ENCODE measurements around the gene PTPN9. TPM values are rescaled to one million over a fixed set of nuclear protein-coding genes. Genes with fewer than 3 reads are reported as not detected.

PTPN9 gene
- 17.7 TPM for total RNA-seq
- polyA plus RNA-seq (ENCODE audit: insufficient read depth in 1 of 8, insufficient read length in 8 of 8, low replicate concordance in 1 of 8) = 10 to 100 TPM; 16.2 to 34.4 (median 24.0) TPM
- long read RNA-seq, donor 1, full-length matches to known transcripts = 3 of 3 reads
- long read RNA-seq, donor 1, partial matches to known transcripts = 0 of 3 reads
- long read RNA-seq, donor 1, other reads (novel, unspliced or antisense) = 0 of 3 reads
- long read RNA-seq, donor 2 = 0 reads
- long read RNA-seq, donor 3, full-length matches to known transcripts = 8 of 8 reads
- long read RNA-seq, donor 3, partial matches to known transcripts = 0 of 8 reads
- long read RNA-seq, donor 3, other reads (novel, unspliced or antisense) = 0 of 8 reads
- long read RNA-seq, donor 4, full-length matches to known transcripts = 1 of 1 reads
- long read RNA-seq, donor 4, partial matches to known transcripts = 0 of 1 reads
- long read RNA-seq, donor 4, other reads (novel, unspliced or antisense) = 0 of 1 reads
- long read RNA-seq, donor 5, full-length matches to known transcripts = 12 of 12 reads
- long read RNA-seq, donor 5, partial matches to known transcripts = 0 of 12 reads
- long read RNA-seq, donor 5, other reads (novel, unspliced or antisense) = 0 of 12 reads
- long read RNA-seq, donor 6, full-length matches to known transcripts = 6 of 6 reads
- long read RNA-seq, donor 6, partial matches to known transcripts = 0 of 6 reads
- long read RNA-seq, donor 6, other reads (novel, unspliced or antisense) = 0 of 6 reads
- long read RNA-seq, donor 7, full-length matches to known transcripts = 4 of 31 reads
- long read RNA-seq, donor 7, partial matches to known transcripts = 27 of 31 reads
- long read RNA-seq, donor 7, other reads (novel, unspliced or antisense) = 0 of 31 reads
- long read RNA-seq, donor 8, full-length matches to known transcripts = 3 of 21 reads
- long read RNA-seq, donor 8, partial matches to known transcripts = 18 of 21 reads
- long read RNA-seq, donor 8, other reads (novel, unspliced or antisense) = 0 of 21 reads
- long read RNA-seq, donor 9, full-length matches to known transcripts = 5 of 5 reads
- long read RNA-seq, donor 9, partial matches to known transcripts = 0 of 5 reads
- long read RNA-seq, donor 9, other reads (novel, unspliced or antisense) = 0 of 5 reads
- long read RNA-seq, donor 10, full-length matches to known transcripts = 2 of 2 reads
- long read RNA-seq, donor 10, partial matches to known transcripts = 0 of 2 reads
- long read RNA-seq, donor 10, other reads (novel, unspliced or antisense) = 0 of 2 reads
- long read RNA-seq, donor 11, full-length matches to known transcripts = 5 of 5 reads
- long read RNA-seq, donor 11, partial matches to known transcripts = 0 of 5 reads
- long read RNA-seq, donor 11, other reads (novel, unspliced or antisense) = 0 of 5 reads

- Histone ChIP-seq H3K36me3 (ENCODE audit: control insufficient read depth, insufficient read depth, low read length) (no peaks in the 10 kb centered on the region), H3K4me3 (ENCODE audit: low read length) (peak within 1 kb of the TSS; percentile 83), H3K27me3 (ENCODE audit: control insufficient read depth, insufficient read depth, low read length) (no peaks in the 10 kb centered on the region), H3K9me3 (replicated peaks; ENCODE audit: control insufficient read depth, low read depth, low read length) (no peaks in the 10 kb centered on the region), H3K4me1 (ENCODE audit: control insufficient read depth, insufficient read depth, low read length) (peaks cover 8% of the 10 kb centered on the region), H3K27ac (ENCODE audit: low read length) (peak within 1 kb of the TSS; percentile 80)
- peak; percentile 93 for DNase-seq
- WGBS (ENCODE audit: insufficient coverage) = under 1% methylated on average over 40 of the region's 78 CpGs
These were observed at the start of gene PTPN9 for GRCh38 chr15:75578948-75579920. Gene PTPN9, minus strand, starts transcription at chr15:75579315. Its CDS starts 539 bp downstream, at chr15:75578776.

GRCh38 chr15:75625542-75626347 lies 46.6 kb upstream of the PTPN9 start, which contains the start of gene SNUPN:
Gene SNUPN, minus strand, starts transcription at chr15:75625725. Its CDS starts 4,674 bp downstream, at chr15:75621051.
- Histone ChIP-seq H3K9me3 (replicated peaks; ENCODE audit: control insufficient read depth, low read depth, low read length) (no peaks in the 10 kb centered on the region), H3K27me3 (ENCODE audit: control insufficient read depth, insufficient read depth, low read length) (no peaks in the 10 kb centered on the region), H3K27ac (ENCODE audit: low read length) (peak within 1 kb of the TSS; percentile 98), H3K4me1 (ENCODE audit: control insufficient read depth, insufficient read depth, low read length) (peaks cover 14% of the 10 kb centered on the region), H3K36me3 (ENCODE audit: control insufficient read depth, insufficient read depth, low read length) (peaks cover 5% of the 10 kb centered on the region), H3K4me3 (ENCODE audit: low read length) (peak within 1 kb of the TSS; percentile 100)
- DNase-seq = peak; percentile 99
- WGBS (ENCODE audit: insufficient coverage) = under 1% methylated on average over 41 of the region's 47 CpGs

GRCh38 chr15:75622505-75622904 lies 43.4 kb upstream of the PTPN9 start:
- Histone ChIP-seq H3K27ac (ENCODE audit: low read length) (peak overlapping the region; percentile 55), H3K4me3 (ENCODE audit: low read length) (no peak overlapping the region), H3K27me3 (ENCODE audit: control insufficient read depth, insufficient read depth, low read length) (no peaks in the 10 kb centered on the region), H3K36me3 (ENCODE audit: control insufficient read depth, insufficient read depth, low read length) (peaks cover 33% of the 10 kb centered on the region), H3K4me1 (ENCODE audit: control insufficient read depth, insufficient read depth, low read length) (peaks cover 23% of the 10 kb centered on the region), H3K9me3 (replicated peaks; ENCODE audit: control insufficient read depth, low read depth, low read length) (no peaks in the 10 kb centered on the region)
- DNase-seq = peak; percentile 46
- 100% methylated on average over 1 of the region's 2 CpGs for WGBS (ENCODE audit: insufficient coverage)

DNA sequence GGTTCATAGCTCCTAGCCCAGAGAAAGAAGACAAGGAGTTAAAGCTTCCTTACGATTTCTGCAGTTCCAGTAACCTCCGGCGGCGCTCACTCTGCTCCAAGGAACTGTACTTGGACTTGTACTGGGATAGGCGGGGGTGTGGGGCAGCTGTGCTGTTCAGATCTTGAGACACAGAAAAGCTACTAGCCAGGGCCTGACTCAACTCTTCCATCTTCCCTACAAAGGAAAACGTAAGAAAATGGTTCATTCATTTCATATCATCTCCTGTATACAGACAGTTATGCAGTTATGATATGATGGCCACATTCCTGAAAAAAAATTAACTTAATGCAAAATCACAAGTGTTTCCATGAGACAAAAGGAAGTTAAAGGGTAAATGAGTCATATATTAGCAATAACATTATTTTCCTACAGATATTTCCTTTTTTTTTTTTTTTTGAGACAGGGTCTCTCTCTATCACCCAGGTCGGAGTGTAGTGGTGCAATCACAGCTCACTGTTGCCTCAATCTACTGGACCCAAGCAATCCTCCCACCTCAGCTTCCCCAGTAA lies 41.8 kb upstream of the PTPN9 start:
- WGBS (ENCODE audit: insufficient coverage) = 19% methylated on average over 5 of the region's 7 CpGs
- H3K36me3 ChIP-seq (ENCODE audit: control insufficient read depth, insufficient read depth, low read length) = peaks cover 49% of the 10 kb centered on the region
- H3K27ac ChIP-seq (ENCODE audit: low read length) = peak overlapping the region; percentile 91
- DNase-seq = peak; percentile 99
- no peaks in the 10 kb centered on the region for H3K9me3 ChIP-seq (replicated peaks; ENCODE audit: control insufficient read depth, low read depth, low read length)
- H3K27me3 ChIP-seq (ENCODE audit: control insufficient read depth, insufficient read depth, low read length) = no peaks in the 10 kb centered on the region
- peaks cover 19% of the 10 kb centered on the region for H3K4me1 ChIP-seq (ENCODE audit: control insufficient read depth, insufficient read depth, low read length)
- H3K4me3 ChIP-seq (ENCODE audit: low read length) = peak overlapping the region; percentile 18

DNA sequence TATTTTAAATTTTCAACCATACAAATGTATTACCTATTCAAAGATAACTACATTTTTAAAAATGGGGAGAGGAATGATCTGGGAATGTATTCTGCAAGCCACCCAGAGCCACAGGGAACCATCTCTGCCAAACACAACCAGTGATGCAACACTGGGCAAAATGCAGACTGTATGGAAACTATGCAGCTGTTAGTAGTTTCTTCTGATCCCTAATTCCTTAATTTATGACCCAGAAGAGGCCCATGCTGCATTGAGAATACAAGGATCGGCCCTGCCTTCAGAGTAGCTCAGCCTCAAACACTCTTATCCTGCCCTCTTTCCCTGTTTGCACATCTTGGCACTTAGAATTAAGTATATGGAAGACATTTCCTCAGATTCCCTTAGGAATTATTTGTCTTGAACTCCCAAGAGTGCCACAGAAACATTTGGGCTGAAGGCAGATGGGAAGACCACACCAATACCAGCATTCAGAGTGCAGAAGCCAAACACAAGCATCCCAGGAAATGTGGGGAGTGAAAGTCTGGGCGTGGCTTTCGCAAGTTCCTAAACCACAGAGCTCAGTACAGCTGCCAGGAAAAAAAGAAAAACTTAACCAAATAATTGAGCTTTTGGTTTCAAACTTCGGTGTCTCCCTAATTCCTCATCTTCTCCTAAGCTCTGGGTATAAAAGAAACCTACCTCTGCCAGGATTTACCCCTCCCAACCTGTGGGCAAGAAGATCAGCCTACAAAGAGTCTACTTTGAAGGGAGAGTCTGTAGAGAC lies 41.1 kb upstream of the PTPN9 start:
- DNase-seq = peak; percentile 97
- Histone ChIP-seq H3K4me3 (ENCODE audit: low read length) (peak overlapping the region; percentile 18), H3K4me1 (ENCODE audit: control insufficient read depth, insufficient read depth, low read length) (peaks cover 17% of the 10 kb centered on the region), H3K9me3 (replicated peaks; ENCODE audit: control insufficient read depth, low read depth, low read length) (no peaks in the 10 kb centered on the region), H3K27ac (ENCODE audit: low read length) (peak overlapping the region; percentile 91), H3K27me3 (ENCODE audit: control insufficient read depth, insufficient read depth, low read length) (no peaks in the 10 kb centered on the region), H3K36me3 (ENCODE audit: control insufficient read depth, insufficient read depth, low read length) (peaks cover 54% of the 10 kb centered on the region)
- no CpG with 5 or more reads among the region's 4 CpGs for WGBS (ENCODE audit: insufficient coverage)

DNA sequence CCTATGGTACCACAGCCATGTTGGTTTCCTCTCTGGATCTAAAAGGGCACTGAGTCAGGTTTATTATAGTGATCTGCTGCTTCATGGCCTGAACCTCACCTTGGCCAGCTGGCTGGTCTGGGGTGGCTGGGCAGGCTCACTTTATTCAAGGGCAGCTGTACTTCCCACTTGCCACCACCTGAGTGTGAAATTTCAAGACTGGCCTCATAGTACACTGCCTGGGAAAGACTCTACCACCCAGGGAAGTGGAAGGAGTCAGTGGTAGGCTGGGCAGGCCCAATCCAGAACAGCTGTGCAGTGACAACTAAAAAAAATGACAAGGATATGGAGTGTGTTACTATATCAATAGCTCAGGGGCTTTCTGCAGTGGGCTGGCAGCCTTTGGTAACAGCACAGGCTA lies 37.7 kb upstream of the PTPN9 start:
- H3K27ac ChIP-seq (ENCODE audit: low read length) = no peak overlapping the region
- peaks cover 17% of the 10 kb centered on the region for H3K4me1 ChIP-seq (ENCODE audit: control insufficient read depth, insufficient read depth, low read length)
- peaks cover 69% of the 10 kb centered on the region for H3K36me3 ChIP-seq (ENCODE audit: control insufficient read depth, insufficient read depth, low read length)

DNA sequence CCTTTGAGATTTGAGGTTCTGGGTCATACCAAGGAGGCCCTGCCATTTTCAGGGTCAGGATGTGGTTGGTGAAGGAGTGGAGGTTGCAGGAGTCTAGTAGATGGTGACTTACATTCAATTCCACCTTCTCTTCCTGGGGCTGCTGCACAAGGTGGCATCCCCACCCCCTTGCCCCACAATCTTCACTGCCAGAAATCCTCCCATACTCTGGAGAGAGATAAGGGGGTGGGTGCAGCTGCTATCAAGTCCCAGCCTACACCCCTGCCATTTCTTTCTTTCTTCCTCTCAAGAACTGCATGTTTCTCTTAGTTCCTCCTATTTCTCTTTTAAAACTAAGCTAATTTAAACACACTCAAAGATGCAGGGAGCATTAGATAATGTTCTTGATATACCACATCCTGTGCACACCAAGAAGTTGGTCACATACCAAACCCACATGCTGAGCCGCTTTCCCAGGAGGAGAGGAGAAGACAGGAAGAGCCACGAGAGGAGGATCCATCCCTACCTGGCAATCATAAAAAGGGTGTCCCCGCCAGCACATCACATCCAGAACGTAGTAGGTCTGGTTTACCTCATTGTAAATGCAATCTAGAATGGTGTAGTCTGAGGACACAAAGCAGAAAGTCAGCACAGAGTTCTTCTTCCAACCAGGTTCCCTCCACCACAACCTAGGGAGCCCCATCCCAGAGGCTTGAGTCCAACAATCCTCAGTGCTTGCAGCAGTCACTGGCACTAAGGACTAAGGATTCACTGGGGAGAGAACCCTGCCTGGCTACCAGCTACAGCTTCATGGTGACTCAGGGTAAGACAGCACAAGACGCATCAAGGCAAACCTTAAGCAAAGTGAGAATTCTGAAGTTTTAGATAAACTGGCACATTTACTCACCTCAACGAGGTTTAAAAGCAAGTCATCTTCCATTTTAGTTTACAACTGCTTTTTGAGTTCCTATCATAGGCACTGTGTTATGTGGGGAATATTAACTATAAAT lies 27.9 kb upstream of the PTPN9 start:
- H3K4me3 ChIP-seq (ENCODE audit: low read length) = no peak overlapping the region
- DNase-seq = no peak
- no peaks in the 10 kb centered on the region for H3K4me1 ChIP-seq (ENCODE audit: control insufficient read depth, insufficient read depth, low read length)
- no peak overlapping the region for H3K27ac ChIP-seq (ENCODE audit: low read length)
- no peaks in the 10 kb centered on the region for H3K9me3 ChIP-seq (replicated peaks; ENCODE audit: control insufficient read depth, low read depth, low read length)
- no peaks in the 10 kb centered on the region for H3K27me3 ChIP-seq (ENCODE audit: control insufficient read depth, insufficient read depth, low read length)
- WGBS (ENCODE audit: insufficient coverage) = no CpG with 5 or more reads among the region's 6 CpGs
- H3K36me3 ChIP-seq (ENCODE audit: control insufficient read depth, insufficient read depth, low read length) = peaks cover 70% of the 10 kb centered on the region

More for the DNA sequence above, 37.7 kb upstream of the PTPN9 start:
- no peaks in the 10 kb centered on the region for H3K9me3 ChIP-seq (replicated peaks; ENCODE audit: control insufficient read depth, low read depth, low read length)
- H3K4me3 ChIP-seq (ENCODE audit: low read length) = no peak overlapping the region
- H3K27me3 ChIP-seq (ENCODE audit: control insufficient read depth, insufficient read depth, low read length) = no peaks in the 10 kb centered on the region
- no peak for DNase-seq
